Tibial nerve (tissue), 4 donors: ENCODE measurements around the gene NR2F2.

ENCODE experiments used
- EP300 ChIP-seq, 2 donors: sonication (generic); formaldehyde crosslinking; IDR thresholded peaks; one replicate each; pipeline ENCODE4 v1.6.1; 2017; ENCODE audit warnings: antibody characterized with exemption in 2 of 2, mild to moderate bottlenecking in 1 of 2
- POLR2A ChIP-seq, 2 donors: fragments of 450-650 bp; IDR thresholded peaks; one replicate each; pipeline ENCODE4 v1.6.1; 2017; ENCODE audit warnings: antibody characterized with exemption in 2 of 2, mild to moderate bottlenecking in 2 of 2, moderate library complexity in 2 of 2
- TF ChIP-seq, protein P1 (sequence below), 5 experiments: fragments of 200-600 bp in 3 of 5; fragments of 450-650 bp in 2 of 5; sonication (generic) in 3 of 5; IDR thresholded peaks; one replicate each; pipeline ENCODE4 v1.5.1; 2016 to 2019; ENCODE audit warnings: antibody characterized with exemption in 5 of 5, mild to moderate bottlenecking in 3 of 5, moderate library complexity in 2 of 5

DNA sequence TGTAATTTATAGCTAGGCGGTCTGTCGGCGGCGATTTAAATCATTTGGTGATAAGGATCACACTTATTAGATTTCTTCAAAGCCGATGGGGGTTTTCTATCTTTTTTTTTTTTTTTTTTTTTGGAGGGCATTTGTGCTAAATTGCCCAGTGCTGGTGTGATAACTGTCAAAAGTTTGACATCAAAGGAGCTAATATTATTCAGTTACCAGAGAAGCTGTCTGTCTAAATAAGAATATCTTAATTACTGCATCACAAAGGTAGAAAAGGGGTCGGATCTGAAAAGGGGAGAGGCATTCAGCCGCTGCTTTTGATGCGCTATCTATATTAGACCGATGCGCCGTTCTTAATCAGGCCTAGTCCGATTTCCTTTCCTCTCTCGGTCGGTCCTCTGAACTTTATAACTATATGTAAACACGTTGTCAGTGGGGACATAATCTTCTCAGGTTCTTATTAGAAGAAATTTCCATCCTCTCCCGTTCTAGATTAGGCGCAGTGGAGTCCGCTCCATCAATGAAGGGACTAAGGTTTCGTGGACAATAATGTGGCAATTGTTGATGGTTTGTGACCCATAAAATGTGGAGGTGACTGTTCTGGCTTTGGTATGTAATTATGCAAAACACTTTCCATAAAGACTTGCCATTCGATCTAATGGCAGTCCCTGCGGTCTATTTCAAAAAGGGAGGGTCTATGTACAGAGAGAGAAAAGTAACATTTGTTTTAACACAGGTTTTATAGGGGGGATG, 31.7 kb downstream of the NR2F2 start:
- TF ChIP-seq, protein P1, sequence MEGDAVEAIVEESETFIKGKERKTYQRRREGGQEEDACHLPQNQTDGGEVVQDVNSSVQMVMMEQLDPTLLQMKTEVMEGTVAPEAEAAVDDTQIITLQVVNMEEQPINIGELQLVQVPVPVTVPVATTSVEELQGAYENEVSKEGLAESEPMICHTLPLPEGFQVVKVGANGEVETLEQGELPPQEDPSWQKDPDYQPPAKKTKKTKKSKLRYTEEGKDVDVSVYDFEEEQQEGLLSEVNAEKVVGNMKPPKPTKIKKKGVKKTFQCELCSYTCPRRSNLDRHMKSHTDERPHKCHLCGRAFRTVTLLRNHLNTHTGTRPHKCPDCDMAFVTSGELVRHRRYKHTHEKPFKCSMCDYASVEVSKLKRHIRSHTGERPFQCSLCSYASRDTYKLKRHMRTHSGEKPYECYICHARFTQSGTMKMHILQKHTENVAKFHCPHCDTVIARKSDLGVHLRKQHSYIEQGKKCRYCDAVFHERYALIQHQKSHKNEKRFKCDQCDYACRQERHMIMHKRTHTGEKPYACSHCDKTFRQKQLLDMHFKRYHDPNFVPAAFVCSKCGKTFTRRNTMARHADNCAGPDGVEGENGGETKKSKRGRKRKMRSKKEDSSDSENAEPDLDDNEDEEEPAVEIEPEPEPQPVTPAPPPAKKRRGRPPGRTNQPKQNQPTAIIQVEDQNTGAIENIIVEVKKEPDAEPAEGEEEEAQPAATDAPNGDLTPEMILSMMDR (IDR thresholded peaks at IDR 0.05): no peak
- TF ChIP-seq POLR2A (IDR thresholded peaks at IDR 0.05) (no peak), EP300 (IDR thresholded peaks at IDR 0.05) (no peak)
